NCI-H2196 (cell line): ENCODE results near the gene IGF1R.

ENCODE experiments used
- DNase-seq: peaks from one replicate; lab custom pipeline; 2025; ENCODE audit not compliant: unreplicated experiment; lab: John Stamatoyannopoulos, UW

The IGF1R gene

GRCh38 chr15:98823012-98823458, 174.7 kb downstream of the IGF1R start:
- DNase-seq, result peak; percentile 43

- DNase-seq, result no peak
Measured at GRCh38 chr15:98823616-98824015, 175.3 kb downstream of the IGF1R start.

- DNase-seq, result no peak
Measured at GRCh38 chr15:98824595-98824994, 176.3 kb downstream of the IGF1R start.

GRCh38 chr15:98826658-98827057, 178.3 kb downstream of the IGF1R start:
- DNase-seq, result no peak

- no peak for DNase-seq
Measured at GRCh38 chr15:98827217-98827616, 178.9 kb downstream of the IGF1R start.

- DNase-seq, result no peak
Measured at GRCh38 chr15:98830034-98830634, 181.8 kb downstream of the IGF1R start.

GRCh38 chr15:98834976-98835375, 186.6 kb downstream of the IGF1R start:
- no peak for DNase-seq

- DNase-seq, result no peak
Measured at GRCh38 chr15:98835876-98836275, 187.5 kb downstream of the IGF1R start.

- DNase-seq, result no peak
Measured at GRCh38 chr15:98838387-98839259, 190.3 kb downstream of the IGF1R start.

- no peak for DNase-seq
Measured at GRCh38 chr15:98840053-98840452, 191.7 kb downstream of the IGF1R start.

- DNase-seq, result no peak
Measured at GRCh38 chr15:98841419-98841970, 193.2 kb downstream of the IGF1R start.

- DNase-seq, result no peak
Measured at GRCh38 chr15:98842192-98842972, 194.0 kb downstream of the IGF1R start.

GRCh38 chr15:98842973-98843285, 194.6 kb downstream of the IGF1R start:
- DNase-seq, result no peak

- DNase-seq, result no peak
Measured at GRCh38 chr15:98843844-98844243, 195.5 kb downstream of the IGF1R start.

GRCh38 chr15:98844261-98844660, 195.9 kb downstream of the IGF1R start:
- DNase-seq, result no peak

- DNase-seq, result no peak
Measured at GRCh38 chr15:98845138-98845884, 197.0 kb downstream of the IGF1R start.

- DNase-seq, result peak; percentile 52
Measured at GRCh38 chr15:98850961-98851572, 202.7 kb downstream of the IGF1R start.

GRCh38 chr15:98853161-98853560, 204.8 kb downstream of the IGF1R start:
- peak; percentile 50 for DNase-seq

GRCh38 chr15:98853617-98854420, 205.5 kb downstream of the IGF1R start:
- no peak for DNase-seq

- no peak for DNase-seq
Measured at GRCh38 chr15:98854496-98854895, 206.2 kb downstream of the IGF1R start.
